Adrenal gland (tissue), 12 donors: Measurements from ENCODE around the gene CD86. TPM values are rescaled to one million over a fixed set of nuclear protein-coding genes. Genes with fewer than 3 reads are reported as not detected.

Source experiments
- DNase-seq, 7 donors: peaks; one replicate each; pipeline ENCODE4 v3.0.0-alpha.2; 2019 to 2020
- H3K27ac ChIP-seq, 5 donors: fragments of 200-600 bp; sonication (generic) in 4 of 5; 1 replicate in 3 of 5; 2 replicates in 2 of 5; pipeline versions ENCODE4 v1.5.1 to v1.8.0; 2016 to 2020; ENCODE audit warnings: mild to moderate bottlenecking in 1 of 5
- H3K27me3 ChIP-seq: fragments of 200-600 bp; 2 replicates; pipeline ENCODE4 v1.8.0; 2021
- H3K36me3 ChIP-seq, 2 donors: fragments of 200-600 bp; replicated peaks in 1 of 2; 1 replicate in 1 of 2; 2 replicates in 1 of 2; pipeline versions ENCODE4 v1.5.1 to v1.8.0; 2018 to 2022
- H3K4me1 ChIP-seq, 2 donors: fragments of 200-600 bp; replicated peaks in 1 of 2; 1 replicate in 1 of 2; 2 replicates in 1 of 2; pipeline versions ENCODE4 v1.5.1 to v1.8.0; 2018 to 2021
- H3K4me3 ChIP-seq, 4 donors: fragments of 200-600 bp; sonication (generic) in 3 of 4; one replicate each; pipeline ENCODE4 v1.5.1; 2016 to 2018
- H3K9me3 ChIP-seq, 3 donors: fragments of 200-600 bp; sonication (generic) in 1 of 3; replicated peaks in 1 of 3; 1 replicate in 2 of 3; 2 replicates in 1 of 3; pipeline versions ENCODE4 v1.5.1 to v1.8.0; 2016 to 2021
- CTCF ChIP-seq, 6 experiments: fragments of 450-650 bp in 4 of 6; fragments of 200-600 bp in 2 of 6; sonication (generic) in 1 of 6; IDR thresholded peaks; 1 replicate in 5 of 6; 2 replicates in 1 of 6; pipeline versions ENCODE4 v1.5.1 to v1.8.0; 2016 to 2021; ENCODE audit warnings: antibody characterized with exemption in 6 of 6, mild to moderate bottlenecking in 2 of 6, moderate library complexity in 1 of 6
- POLR2A ChIP-seq, 2 donors: fragments of 450-650 bp; IDR thresholded peaks; one replicate each; pipeline ENCODE4 v1.6.1; 2017; ENCODE audit warnings: antibody characterized with exemption in 2 of 2, mild to moderate bottlenecking in 2 of 2, moderate library complexity in 1 of 2
- WGBS, 4 donors: extraction: QIAGEN DNeasy Blood & Tissue Kit in 2 of 4; methylation state at CpG; one replicate each; pipeline versions ENCODE4 v1.1.5 to v1.1.7; 2013 to 2017; 5-methylcytosine and 5-hydroxymethylcytosine counted together
- intact Hi-C, 2 donors: fragments of 100-400 bp; cut with DNase I; formaldehyde crosslinking; loops; one replicate each; pipeline versions ENCODE4 v1.14.1 to v1.15.0; 2022 to 2023
- polyA plus RNA-seq, 3 donors: library from polyadenylated mRNA; stranded (reverse); fragments of 200-250 nt in 2 of 3; fragments of 350-450 nt in 1 of 3; fragmentation: Illumina TruSeq in 1 of 3; extraction: RNeasy Lipid Tissue Mini Kit (QIAGEN cat#74804) in 1 of 3; gene quantifications; one replicate each; pipeline ENCODE4 v1.2.3, GENCODE V29; 2013 to 2014
- total RNA-seq, 9 donors: library from RNA; depleted of rRNA in 4 of 9; stranded (reverse); fragments of >200 nt in 4 of 9; fragments of 120-200 nt in 1 of 9; fragmentation: NEBNext Ultra II Directional in 1 of 9; extraction: Animal tissue kit (Norgen Biotek cat#: 25700) in 1 of 9; gene quantifications; one replicate each; pipeline versions ENCODE4 v1.1.0 to v1.2.4, GENCODE V29; 2013 to 2023
- donor health status: healthy with polysubstance abuse.
- donor health status: Bipolar disorder and iron deficiency.
- donor health status: DM: yes; HTN: yes; CAD: no.
- donor health status: DM: no; HTN: no; CAD: no.
- donor health status: DM: no; HTN: no; CAD: no.
- donor health status: DM: yes; HTN: yes; CAD: no.

The CD86 gene
- total and polyA plus RNA-seq, 12 donors, result 2.1 to 23.3 (median 8.9) TPM

DNA sequence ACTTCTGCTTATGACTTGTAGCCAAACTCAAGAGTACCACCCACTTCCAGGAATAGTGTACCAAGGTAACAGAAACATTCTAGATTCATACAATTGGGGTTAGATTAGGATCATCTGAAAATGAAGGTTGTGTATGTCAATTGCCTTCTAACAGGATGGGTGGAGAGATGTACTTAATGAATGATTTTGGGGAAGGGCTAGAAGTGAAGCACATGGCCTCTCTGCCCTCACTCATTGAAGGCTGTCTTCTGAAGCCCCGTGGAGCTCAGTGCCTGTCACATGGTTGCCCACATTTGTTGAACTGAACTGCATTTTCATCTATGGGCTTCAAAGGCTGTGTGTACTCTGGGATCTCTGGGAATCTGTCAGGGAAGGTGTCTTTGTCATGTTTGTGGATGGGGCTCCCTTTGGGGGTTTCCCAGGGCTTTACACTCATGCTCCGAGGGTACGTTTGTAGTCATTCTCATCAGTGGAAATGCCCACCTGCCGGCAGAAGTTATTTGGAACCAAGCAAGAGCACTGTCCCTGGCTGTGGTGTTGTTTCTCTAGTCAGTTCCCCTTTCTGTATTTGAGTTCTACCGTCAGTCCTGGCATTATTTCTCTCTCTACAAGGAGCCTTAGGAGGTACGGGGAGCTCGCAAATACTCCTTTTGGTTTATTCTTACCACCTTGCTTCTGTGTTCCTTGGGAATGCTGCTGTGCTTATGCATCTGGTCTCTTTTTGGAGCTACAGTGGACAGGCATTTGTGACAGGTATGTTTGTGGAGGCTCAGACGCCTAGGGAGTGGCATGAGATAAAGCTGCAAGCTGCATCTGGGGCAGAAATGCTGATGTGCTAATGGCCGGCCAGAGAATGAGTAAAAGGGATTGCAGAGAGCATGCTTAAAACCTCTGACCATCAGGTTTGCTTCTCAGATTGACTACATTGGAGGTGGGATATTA lies 22.4 kb downstream of the CD86 start:
- no peak for DNase-seq
- 55 to 78% (median 67%) methylated on average over 9 of the region's 9 CpGs for WGBS, 4 donors
- no peaks in the 10 kb centered on the region for H3K9me3 ChIP-seq
- H3K36me3 ChIP-seq, result no peaks in the 10 kb centered on the region
- H3K4me3 ChIP-seq, result no peak overlapping the region
- intact Hi-C loops, result no loop called here
- H3K27me3 ChIP-seq, result no peaks in the 10 kb centered on the region
- H3K4me1 ChIP-seq, result no peaks in the 10 kb centered on the region
- no peak overlapping the region for H3K27ac ChIP-seq
- TF ChIP-seq CTCF (IDR thresholded peaks at IDR 0.05), result no peak
- no peak for TF ChIP-seq POLR2A (IDR thresholded peaks at IDR 0.05)

- no peak overlapping the region for H3K4me3 ChIP-seq
- DNase-seq, result no peak
- H3K36me3 ChIP-seq, result no peaks in the 10 kb centered on the region
- no peaks in the 10 kb centered on the region for H3K4me1 ChIP-seq
- intact Hi-C loops, result no loop called here
- no peaks in the 10 kb centered on the region for H3K27me3 ChIP-seq
- TF ChIP-seq POLR2A (IDR thresholded peaks at IDR 0.05), result no peak
- TF ChIP-seq CTCF (IDR thresholded peaks at IDR 0.05), result no peak
- 63 to 78% (median 76%) methylated on average over 8 of the region's 8 CpGs for WGBS, 4 donors
- no peak overlapping the region for H3K27ac ChIP-seq
- H3K9me3 ChIP-seq, result no peaks in the 10 kb centered on the region
These were observed 23.2 kb downstream of the CD86 start for GRCh38 chr3:122078235-122078935.

DNA sequence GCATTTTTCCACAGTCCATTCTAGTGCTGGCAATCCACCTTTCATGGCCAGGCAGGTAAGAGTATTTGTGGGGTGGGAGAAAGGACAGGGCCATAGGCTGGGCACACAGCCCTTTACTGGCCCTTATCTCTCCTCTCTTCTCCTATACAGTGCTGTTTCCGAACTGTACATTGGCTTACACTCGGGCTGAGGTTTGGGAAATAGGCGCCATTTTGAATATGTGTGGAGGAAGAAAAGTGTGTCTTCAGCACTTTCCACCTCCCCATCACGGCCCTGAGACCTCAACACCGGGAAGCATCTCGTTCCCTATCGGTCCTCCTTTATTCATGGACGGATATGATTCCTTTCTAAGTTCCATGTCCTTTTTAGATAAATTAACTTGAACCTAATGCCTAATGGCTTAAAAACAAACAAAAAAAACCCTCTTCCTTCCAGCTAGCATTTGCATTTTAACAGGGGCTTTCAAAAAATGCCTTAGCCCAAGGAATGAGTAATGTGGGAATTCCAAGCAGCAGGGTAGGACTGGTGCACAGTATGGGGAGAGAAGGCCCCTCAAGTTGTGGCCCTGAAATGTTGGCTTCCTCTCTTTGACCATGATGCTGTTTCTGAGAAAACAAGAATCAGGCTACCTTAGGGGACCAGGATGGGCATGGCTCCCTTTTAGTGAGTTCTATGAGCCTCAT lies 24.5 kb downstream of the CD86 start:
- Histone ChIP-seq H3K27me3 (no peaks in the 10 kb centered on the region), H3K27ac (no peak overlapping the region), H3K4me1 (no peaks in the 10 kb centered on the region), H3K4me3 (no peak overlapping the region), H3K9me3 (no peaks in the 10 kb centered on the region), H3K36me3 (no peaks in the 10 kb centered on the region)
- TF ChIP-seq CTCF (IDR thresholded peaks at IDR 0.05), result no peak
- TF ChIP-seq POLR2A (IDR thresholded peaks at IDR 0.05), result no peak
- intact Hi-C loops, result no loop called here
- no peak for DNase-seq
- WGBS, 4 donors, result 87 to 94% (median 92%) methylated on average over 8 of the region's 8 CpGs

DNA sequence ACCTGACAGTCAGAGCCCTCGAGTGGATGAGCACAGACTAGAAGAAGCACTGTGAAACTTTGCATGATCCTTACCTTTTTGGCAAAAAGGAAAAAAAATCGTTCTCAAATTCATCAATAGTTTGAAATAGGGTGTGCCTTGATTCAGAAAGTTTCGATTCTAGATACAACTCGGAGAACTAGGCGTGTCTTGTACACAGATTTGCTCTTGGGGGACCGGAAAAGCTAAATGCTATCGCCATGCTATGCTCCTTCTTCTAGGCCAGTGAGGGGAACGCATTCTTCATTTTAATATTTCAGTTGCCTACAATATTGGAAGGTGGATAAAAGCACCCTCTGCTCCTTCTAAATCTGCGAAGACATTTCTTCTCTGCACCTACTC lies 25.0 kb downstream of the CD86 start:
- no peak overlapping the region for H3K27ac ChIP-seq
- no peaks in the 10 kb centered on the region for H3K9me3 ChIP-seq
- TF ChIP-seq POLR2A (IDR thresholded peaks at IDR 0.05), result no peak
- TF ChIP-seq CTCF (IDR thresholded peaks at IDR 0.05), result no peak
- no peak for DNase-seq
- no peaks in the 10 kb centered on the region for H3K36me3 ChIP-seq
- no peaks in the 10 kb centered on the region for H3K27me3 ChIP-seq
- 87 to 94% (median 88%) methylated on average over 9 of the region's 9 CpGs for WGBS, 4 donors
- intact Hi-C loops, result no loop called here
- no peak overlapping the region for H3K4me3 ChIP-seq
- H3K4me1 ChIP-seq, result no peaks in the 10 kb centered on the region
